Measurements from ENCODE around the gene PAX5. TPM values are rescaled to one million over a fixed set of nuclear protein-coding genes. Genes with fewer than 3 reads are reported as not detected.

PAX5 gene
- total and polyA plus RNA-seq, 2 of the 13 experiments (the other 11 are each of a cell fraction or from before 2014, with no cell fraction given): not detected

GRCh38 chr9:36969216-36969771 lies 64.8 kb downstream of the PAX5 start (continued):
- no peak for TF ChIP-seq ZNF503 (CRISPR knock-in tag; IDR thresholded peaks at IDR 0.05)
- no peak for TF ChIP-seq GTF2F1 (IDR thresholded peaks at IDR 0.05; ENCODE audit: low read length)
- TF ChIP-seq POLR2AphosphoS2 (IDR thresholded peaks at IDR 0.05; ENCODE audit: low read depth, low read length): no peak
- TF ChIP-seq NRL (CRISPR knock-in tag; IDR thresholded peaks at IDR 0.05; ENCODE audit: borderline replicate concordance): no peak
- no peak for TF ChIP-seq ZNF674 (CRISPR knock-in tag; IDR thresholded peaks at IDR 0.05; ENCODE audit: low read depth)
- TF ChIP-seq ZNF569 (CRISPR knock-in tag; IDR thresholded peaks at IDR 0.05; ENCODE audit: borderline replicate concordance): no peak
- TF ChIP-seq, protein P1, sequence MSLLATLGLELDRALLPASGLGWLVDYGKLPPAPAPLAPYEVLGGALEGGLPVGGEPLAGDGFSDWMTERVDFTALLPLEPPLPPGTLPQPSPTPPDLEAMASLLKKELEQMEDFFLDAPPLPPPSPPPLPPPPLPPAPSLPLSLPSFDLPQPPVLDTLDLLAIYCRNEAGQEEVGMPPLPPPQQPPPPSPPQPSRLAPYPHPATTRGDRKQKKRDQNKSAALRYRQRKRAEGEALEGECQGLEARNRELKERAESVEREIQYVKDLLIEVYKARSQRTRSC (CRISPR knock-in tag; IDR thresholded peaks at IDR 0.05; ENCODE audit: low read depth): no peak
- TF ChIP-seq RXRB (CRISPR knock-in tag; IDR thresholded peaks at IDR 0.05; ENCODE audit: borderline replicate concordance): peak; percentile 59; the same call in 1 of the 2 replicates
- no peak for TF ChIP-seq ZNF766 (CRISPR knock-in tag; IDR thresholded peaks at IDR 0.05; ENCODE audit: borderline replicate concordance)
- TF ChIP-seq ZNF607 (CRISPR knock-in tag; IDR thresholded peaks at IDR 0.05; ENCODE audit: borderline replicate concordance): no peak
- TF ChIP-seq NFKBIZ (CRISPR knock-in tag; IDR thresholded peaks at IDR 0.05): no peak
- TF ChIP-seq AHDC1 (CRISPR knock-in tag; IDR thresholded peaks at IDR 0.05; ENCODE audit: borderline replicate concordance): no peak
- no peak for TF ChIP-seq MEIS2 (CRISPR knock-in tag; IDR thresholded peaks at IDR 0.05)
- no peak for TF ChIP-seq POGZ (CRISPR knock-in tag; IDR thresholded peaks at IDR 0.05)
- TF ChIP-seq NFIC (IDR thresholded peaks at IDR 0.05; ENCODE audit: low read length): no peak
- no peak for TF ChIP-seq ZBTB4 (CRISPR knock-in tag; IDR thresholded peaks at IDR 0.05; ENCODE audit: borderline replicate concordance)
- TF ChIP-seq NR2F1 (CRISPR knock-in tag; IDR thresholded peaks at IDR 0.05): peak in 1 of 2 experiments; percentile 68; a peak in 1 of 4 replicates

All from HepG2 (cell line).